Heart right ventricle (tissue), 16 donors: ENCODE data around the gene ATP6V0D1. TPM values are rescaled to one million over a fixed set of nuclear protein-coding genes. Genes with fewer than 3 reads are reported as not detected.

Source experiments
- ATAC-seq, 8 donors: fragments of 200-7000 bp; cut with Tn5 transposase; one replicate each; pipeline ENCODE4 v1.9.1; 2020; ENCODE audit warnings: mild to moderate bottlenecking in 8 of 8, moderate library complexity in 8 of 8, moderate number of reproducible peaks in 1 of 8
- DNase-seq, 2 donors: peaks; one replicate each; pipeline ENCODE4 v3.0.0-alpha.2; 2020
- H3K27ac ChIP-seq, 10 donors: fragments of 200-600 bp; sonication (generic) in 2 of 10; one replicate each; pipeline versions ENCODE4 v1.5.0 to v1.8.0; 2020 to 2022; ENCODE audit warnings: mild to moderate bottlenecking in 3 of 10
- H3K27me3 ChIP-seq, 7 donors: fragments of 200-600 bp; one replicate each; pipeline ENCODE4 v1.8.0; 2021 to 2022; ENCODE audit warnings: mild to moderate bottlenecking in 2 of 7
- H3K36me3 ChIP-seq, 9 donors: fragments of 200-600 bp; sonication (generic) in 1 of 9; one replicate each; pipeline versions ENCODE4 v1.5.0 to v1.8.0; 2020 to 2022; ENCODE audit warnings: mild to moderate bottlenecking in 2 of 9
- H3K4me1 ChIP-seq, 9 donors: fragments of 200-600 bp; sonication (generic) in 1 of 9; one replicate each; pipeline versions ENCODE4 v1.5.0 to v1.8.0; 2020 to 2022; ENCODE audit warnings: mild to moderate bottlenecking in 4 of 9
- H3K4me3 ChIP-seq, 10 donors: fragments of 200-600 bp; sonication (generic) in 2 of 10; one replicate each; pipeline versions ENCODE4 v1.5.0 to v1.8.0; 2020 to 2022; ENCODE audit warnings: mild to moderate bottlenecking in 7 of 10, moderate library complexity in 2 of 10
- H3K9me3 ChIP-seq, 11 donors: fragments of 200-600 bp in 10 of 11; sonication (generic) in 2 of 11; one replicate each; pipeline versions ENCODE4 v1.5.0 to v1.8.0; 2013 to 2022; ENCODE audit warnings: mild to moderate bottlenecking in 2 of 11, control low read depth in 1 of 11, moderate library complexity in 1 of 11
- CTCF ChIP-seq, 9 donors: fragments of 200-600 bp; sonication (generic) in 2 of 9; IDR thresholded peaks; one replicate each; pipeline versions ENCODE4 v1.5.0 to v1.8.0; 2021 to 2022; ENCODE audit warnings: antibody characterized with exemption in 9 of 9, mild to moderate bottlenecking in 5 of 9, moderate library complexity in 1 of 9
- WGBS, 2 donors: extraction: QIAGEN DNeasy Blood & Tissue Kit; methylation state at CpG; one replicate each; pipeline ENCODE4 v1.1.7; 2013; ENCODE audit warnings: inconsistent platforms in 1 of 2; 5-methylcytosine and 5-hydroxymethylcytosine counted together
- intact Hi-C, 10 donors: fragments of 100-400 bp; cut with DNase I; formaldehyde crosslinking; loops; one replicate each; pipeline versions ENCODE4 v1.11.1 to v1.14.2; 2022
- polyA plus RNA-seq, 2 donors: library from polyadenylated mRNA; stranded (reverse); fragments of 200-250 nt; gene quantifications; one replicate each; pipeline ENCODE4 v1.2.3, GENCODE V29; 2013
- total RNA-seq, 10 donors: library from RNA; stranded (reverse); fragmentation: NEBNext Ultra II Directional in 3 of 10; extraction: Animal tissue kit (Norgen Biotek cat#: 25700) in 3 of 10; gene quantifications; one replicate each; pipeline versions ENCODE4 v1.2.1 to v1.2.4, GENCODE V29; 2021 to 2023
- donor health status: Arrhythmogenic right ventricular cardiomyopathy.
- donor health status: ischemic (EF 13 %, LVEDD 7.1; RV severe dilation, severe dysfunction).
- donor health status: healthy with polysubstance abuse.
- donor health status: DM: no; HTN: yes; CAD: no.
- donor health status: DM: no; HTN: no; CAD: no.
- donor health status: ischemic (EF 25% LVEDD 6.9; RV normal size, moderate dysfunction).
- donor health status: ischemic (EF 25% LVEDD 5.7; RV mildly dilated, moderate dysfunction).
- donor health status: healthy.
- donor health status: DM: yes; HTN: yes; CAD: no.
- donor health status: Ischemic cardiomyopathy.
- donor health status: ischemic (EF 35%, LVEDD 5.7; RV mildly dilated, moderate dysfunction).
- donor health status: nonischemic (EF 11% LVEDD 7.7; RV severe dilation, severe dysfunction).
- donor health status: DM: yes; HTN: yes; CAD: no.
- donor health status: PGD.
- donor health status: ischemic (EF 29% LVEDD 5.4; RV normal size, mild dysfunction).
- donor health status: nonischemic (EF 23%, LVEDD 6.1; RV moderate dilation, normal function).

The ATP6V0D1 gene
- total and polyA plus RNA-seq, 12 donors: 12.8 to 84.7 (median 67.5) TPM

- TF ChIP-seq CTCF (IDR thresholded peaks at IDR 0.05): no peak
- WGBS, 2 donors: 72 to 85% methylated on average over 10 of the region's 10 CpGs
- H3K4me1 ChIP-seq: peaks cover 27 to 88% (median 57%) of the 10 kb centered on the region in 9 donors
Observed at GRCh38 chr16:67395105-67395457, 85.9 kb downstream of the ATP6V0D1 start.

GRCh38 chr16:67394155-67395104 lies 86.5 kb downstream of the ATP6V0D1 start:
- no peak for TF ChIP-seq CTCF (IDR thresholded peaks at IDR 0.05)
- H3K4me3 ChIP-seq: peak overlapping the region in 9 of 10 donors; percentile 33 to 62 (median 48)
- H3K4me1 ChIP-seq: peaks cover 27 to 83% (median 54%) of the 10 kb centered on the region in 9 donors
- peak overlapping the region; percentile 5 to 88 (median 72) for H3K27ac ChIP-seq
- intact Hi-C loops: loop anchor here in 5 of 10 donors (5.0 to 10.0 kb wide), 5 partner anchors 110 to 132 kb away; partner anchors contain the start of gene PLEKHG4 (in 2 of the 5)
- H3K36me3 ChIP-seq: no peaks in the 10 kb centered on the region
- WGBS, 2 donors: 27 to 35% methylated on average over 88 of the region's 88 CpGs
- H3K27me3 ChIP-seq: peaks cover 0 to 51% (median 9%) of the 10 kb centered on the region in 7 donors
- no peak for ATAC-seq
- peak in 1 of 2 donors; percentile 35 for DNase-seq
- H3K9me3 ChIP-seq: no peaks in the 10 kb centered on the region

More at GRCh38 chr16:67395105-67395457, 85.9 kb downstream of the ATP6V0D1 start:
- intact Hi-C loops: loop anchor here in 4 of 10 donors (5.0 to 10.0 kb wide), 4 partner anchors 110 to 133 kb away; partner anchors contain the start of gene PLEKHG4 (in 1 of the 4)
- Histone ChIP-seq H3K27ac (peak overlapping the region in 7 of 10 donors; percentile 36 to 88 (median 76)), H3K36me3 (no peaks in the 10 kb centered on the region), H3K27me3 (peaks cover 0 to 58% (median 9%) of the 10 kb centered on the region in 7 donors), H3K9me3 (no peaks in the 10 kb centered on the region), H3K4me3 (peak overlapping the region in 4 of 10 donors; percentile 48 to 60 (median 53))
- DNase-seq: no peak
- ATAC-seq: no peak

GRCh38 chr16:67393788-67394154 lies 87.2 kb downstream of the ATP6V0D1 start:
- H3K4me1 ChIP-seq: peaks cover 27 to 80% (median 48%) of the 10 kb centered on the region in 9 donors
- peak in 1 of 8 donors; percentile 1 for ATAC-seq
- DNase-seq: no peak
- peak overlapping the region; percentile 10 to 62 (median 48) for H3K4me3 ChIP-seq
- H3K27ac ChIP-seq: peak overlapping the region; percentile 5 to 88 (median 72)
- TF ChIP-seq CTCF (IDR thresholded peaks at IDR 0.05): no peak
- no peaks in the 10 kb centered on the region for H3K36me3 ChIP-seq
- 9 to 11% methylated on average over 20 of the region's 20 CpGs for WGBS, 2 donors
- H3K27me3 ChIP-seq: peaks cover 0 to 45% (median 9%) of the 10 kb centered on the region in 7 donors
- intact Hi-C loops: loop anchor here in 4 of 10 donors (5.0 to 10.0 kb wide), 4 partner anchors 109 to 129 kb away; partner anchors contain the start of gene PLEKHG4 (in 2 of the 4)
- H3K9me3 ChIP-seq: no peaks in the 10 kb centered on the region

- Histone ChIP-seq H3K36me3 (no peaks in the 10 kb centered on the region), H3K4me3 (peak within 1 kb of the TSS; percentile 21 to 62 (median 48)), H3K27me3 (peaks cover 0 to 45% (median 9%) of the 10 kb centered on the region in 7 donors), H3K4me1 (peaks cover 27 to 80% (median 47%) of the 10 kb centered on the region in 9 donors), H3K27ac (peak within 1 kb of the TSS; percentile 5 to 88 (median 72)), H3K9me3 (no peaks in the 10 kb centered on the region)
- intact Hi-C loops: loop anchor here in 4 of 10 donors (5.0 to 10.0 kb wide), 4 partner anchors 108 to 128 kb away; partner anchors contain the start of gene PLEKHG4 (in 2 of the 4)
- ATAC-seq: peak; percentile 80 to 89 (median 82)
- TF ChIP-seq CTCF (IDR thresholded peaks at IDR 0.05): peak; percentile 53 to 88 (median 74)
- 1 to 3% methylated on average over 47 to 56 of the region's 56 CpGs for WGBS, 2 donors
- DNase-seq: peak; percentile 95
Observed at GRCh38 chr16:67393111-67393787, 87.7 kb downstream of the ATP6V0D1 start, which contains the start of gene TPPP3. TSS of gene TPPP3 (minus strand) at chr16:67393498. CDS start at chr16:67391111, 2,387 bp downstream.
